Endothelial cell of umbilical vein (primary cell): ENCODE data around the gene RLF. TPM values are rescaled to one million over a fixed set of nuclear protein-coding genes. Genes with fewer than 3 reads are reported as not detected.
A peak's percentile ranks its signal among the peaks of the same experiment; 100 is the strongest.

Experiments used
- BruUV-seq: library from RNA; stranded (reverse); fragments of 400-500 nt; replicated peaks from 2 replicates; lab custom pipeline; 2021; lab: Mats Ljungman, UMichigan
- CTCF ChIA-PET: fragments of 300-600, 350-600 bp; sonication (Branson Sonifier 250); formaldehyde crosslinking; loops from one replicate; lab custom pipeline; 2021; ENCODE audit warnings: antibody characterized with exemption, inconsistent platforms; lab: Charles Lee
- POLR2A ChIA-PET: fragments of 300-600, 350-600 bp; sonication (Branson Sonifier 250); formaldehyde crosslinking; loops from one replicate; lab custom pipeline; 2021; ENCODE audit warnings: antibody characterized with exemption, inconsistent platforms; lab: Charles Lee
- DNase-seq: peaks from one replicate; pipeline ENCODE4 v3.0.0-alpha.2; 2011; ENCODE audit warnings: low read depth, low spot score
- FAIRE-seq: peaks from 2 replicates; lab custom pipeline; 2011; peaks lifted over from hg19 to GRCh38; lab: Jason Lieb, UNC
- H2AFZ ChIP-seq: 2 replicates; pipeline ENCODE4 v1.6.0; 2012; ENCODE audit warnings: low read depth, low read length, control low read depth, inconsistent platforms
- H3K27ac ChIP-seq: 2 replicates; pipeline ENCODE4 v1.5.1; 2011; ENCODE audit warnings: low read depth, mild to moderate bottlenecking, control low read depth, low read length, moderate library complexity; ENCODE audit not compliant: insufficient read depth
- H3K27me3 ChIP-seq, 2 experiments: 2 replicates each; pipeline versions ENCODE4 v1.6.0 to v1.6.1; 2011; ENCODE audit warnings: low read length in 2 of 2, mixed read lengths in 1 of 2; ENCODE audit not compliant: control insufficient read depth in 2 of 2, insufficient read depth in 2 of 2
- H3K36me3 ChIP-seq, 2 experiments: 2 replicates in 1 of 2; 3 replicates in 1 of 2; pipeline ENCODE4 v1.5.1; 2011; ENCODE audit warnings: low read length in 2 of 2, mild to moderate bottlenecking in 1 of 2, moderate library complexity in 1 of 2; ENCODE audit not compliant: control insufficient read depth in 2 of 2, insufficient read depth in 2 of 2; ENCODE audit errors: extremely low read depth in 1 of 2
- H3K4me1 ChIP-seq: 3 replicates; pipeline ENCODE4 v1.5.1; 2011; ENCODE audit warnings: mild to moderate bottlenecking, low read length; ENCODE audit not compliant: control insufficient read depth, insufficient read depth; ENCODE audit errors: extremely low read depth
- H3K4me2 ChIP-seq: 2 replicates; pipeline ENCODE4 v1.6.1; 2011; ENCODE audit warnings: low read length, control low read depth, mixed read lengths; ENCODE audit not compliant: insufficient read depth
- H3K4me3 ChIP-seq, 3 experiments: fragments of 200-600 bp in 1 of 3; sonication (generic), shearing (Covaris generic) in 1 of 3; replicated peaks in 1 of 3; 2 replicates each; pipeline ENCODE4 v1.5.1; 2011 to 2016; ENCODE audit warnings: control low read depth in 3 of 3, low read length in 3 of 3, mild to moderate bottlenecking in 2 of 3, inconsistent platforms in 1 of 3, low read depth in 1 of 3, moderate library complexity in 1 of 3; ENCODE audit not compliant: insufficient read depth in 1 of 3
- H3K79me2 ChIP-seq: 2 replicates; pipeline ENCODE4 v1.6.0; 2012; ENCODE audit warnings: low read length, inconsistent platforms; ENCODE audit not compliant: control insufficient read depth, insufficient read depth
- H3K9ac ChIP-seq: replicated peaks from 2 replicates; pipeline ENCODE3; 2011; ENCODE audit warnings: low read length, control low read depth; ENCODE audit not compliant: insufficient read depth; ENCODE audit errors: extremely low read depth
- H3K9me1 ChIP-seq: replicated peaks from 3 replicates; pipeline ENCODE4 v1.6.0; 2011; ENCODE audit warnings: mild to moderate bottlenecking, low read length; ENCODE audit not compliant: control insufficient read depth, insufficient read depth; ENCODE audit errors: extremely low read depth
- H3K9me3 ChIP-seq: replicated peaks from 2 replicates; pipeline ENCODE4 v1.5.1; 2012; ENCODE audit warnings: low read length, inconsistent platforms; ENCODE audit not compliant: control insufficient read depth, insufficient read depth
- H4K20me1 ChIP-seq: replicated peaks from 2 replicates; pipeline ENCODE3; 2011; ENCODE audit warnings: mild to moderate bottlenecking, low read length; ENCODE audit not compliant: control insufficient read depth, insufficient read depth; ENCODE audit errors: extremely low read depth
- EZH2 ChIP-seq: IDR thresholded peaks from 2 replicates; pipeline ENCODE4 v1.6.1; 2012; ENCODE audit warnings: borderline replicate concordance, low read depth, mild to moderate bottlenecking, moderate library complexity, low read length, inconsistent platforms; ENCODE audit not compliant: severe bottlenecking
- FOS ChIP-seq: IDR thresholded peaks from 2 replicates; pipeline ENCODE4 v1.6.1; 2011; ENCODE audit warnings: mild to moderate bottlenecking, low read length, moderate library complexity, borderline replicate concordance; ENCODE audit not compliant: insufficient read depth
- GATA2 ChIP-seq: IDR thresholded peaks from 2 replicates; pipeline ENCODE4 v1.7.0; 2011; ENCODE audit warnings: low read depth, mild to moderate bottlenecking, moderate library complexity, mixed read lengths, low read length; ENCODE audit not compliant: insufficient read length, insufficient read depth
- JUN ChIP-seq: IDR thresholded peaks from 2 replicates; pipeline ENCODE4 v1.6.1; 2011; ENCODE audit warnings: borderline replicate concordance, low read depth; ENCODE audit not compliant: insufficient read length, insufficient read depth
- MYC ChIP-seq: IDR thresholded peaks from one replicate; pipeline ENCODE4 v1.6.1; 2011; ENCODE audit warnings: mild to moderate bottlenecking, low read depth, low read length
- POLR2A ChIP-seq: IDR thresholded peaks from 2 replicates; pipeline ENCODE4 v1.6.1; 2012; ENCODE audit warnings: low read depth, mild to moderate bottlenecking, control low read depth, low read length
- POLR2AphosphoS5 ChIP-seq: IDR thresholded peaks from 2 replicates; pipeline ENCODE4 v1.6.1; 2012; ENCODE audit warnings: low read depth, mild to moderate bottlenecking, control low read depth, low read length, moderate library complexity; ENCODE audit not compliant: insufficient read depth
- dilution Hi-C: fragments of 300-500 bp; cut with MboI; formaldehyde crosslinking; loops from one replicate; pipeline ENCODE4 v1.15.0; 2019; ENCODE audit warnings: low sequenced_read_pairs; ENCODE audit not compliant: extremely low pct_ligation_motif_present
- intact Hi-C: fragments of 100-400 bp; cut with micrococcal nuclease; formaldehyde crosslinking; loops from one replicate; pipeline ENCODE4 v1.10.0; 2022
- polyA plus RNA-seq, 4 experiments: library from polyadenylated mRNA; depleted of rRNA in 3 of 4; stranded (reverse) in 3 of 4; unstranded in 1 of 4; fragments of >200 nt; gene quantifications; 2 replicates each; pipeline versions ENCODE4 v1.2.1 to v1.2.3, GENCODE V29; 2011 to 2012; ENCODE audit warnings: missing spikeins in 1 of 4
- total RNA-seq: library from RNA; stranded (reverse); gene quantifications from 2 replicates; pipeline ENCODE4 v1.2.3, GENCODE V29; 2021
- TF ChIP-seq, protein P1 (sequence below): IDR thresholded peaks from 2 replicates; pipeline ENCODE4 v1.6.1; 2011; ENCODE audit not compliant: insufficient read depth, insufficient read length
- TF ChIP-seq, protein P2 (sequence below), 2 donors: IDR thresholded peaks; 1 replicate in 1 of 2; 2 replicates in 1 of 2; pipeline ENCODE4 v1.5.1; 2011; ENCODE audit warnings: low read length in 2 of 2, mild to moderate bottlenecking in 2 of 2, moderate library complexity in 2 of 2, control low read depth in 1 of 2, inconsistent platforms in 1 of 2, low read depth in 1 of 2; ENCODE audit not compliant: insufficient read depth in 1 of 2; ENCODE audit errors: extremely low read depth in 1 of 2

Gene RLF
- total and polyA plus RNA-seq, 2 donors (not counting 3 experiments of a cell fraction or from before 2014, with no cell fraction given), result 2.7 to 9.4 TPM

DNA sequence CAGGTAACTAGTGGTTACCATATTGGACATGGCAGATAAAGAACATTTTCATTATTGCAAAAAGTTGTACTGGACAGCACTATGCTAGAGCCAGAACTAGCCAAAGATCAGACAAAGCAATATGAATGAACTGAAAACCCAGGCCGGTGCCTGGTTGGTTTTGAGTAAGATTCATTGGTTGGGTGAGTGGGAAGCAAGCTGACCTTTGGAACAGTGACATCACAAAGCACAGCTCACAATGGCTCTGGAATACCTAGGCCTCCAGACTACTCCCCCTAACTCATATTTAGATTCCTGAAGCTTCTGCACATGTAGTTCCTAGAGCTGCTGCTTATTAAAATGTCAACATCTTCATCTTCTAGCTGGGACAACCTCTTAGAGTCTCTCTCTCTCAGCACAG lies 86.5 kb downstream of the RLF start, which contains the start of gene TMCO2:
Gene TMCO2 (plus strand): TSS at position 283 of the 400 bp plus-strand sequence. CDS start 57 bp downstream, at position 340.
- Histone ChIP-seq H2AFZ (no peak within 1 kb of the TSS), H3K79me2 (no peaks in the 10 kb centered on the region), H3K4me1 (peaks cover 23% of the 10 kb centered on the region), H3K36me3 (no peaks in the 10 kb centered on the region), H3K4me2 (peak within 1 kb of the TSS; percentile 42), H3K9me1 (no peaks in the 10 kb centered on the region), H3K9me3 (no peaks in the 10 kb centered on the region), H4K20me1 (no peaks in the 10 kb centered on the region), H3K27ac (peak within 1 kb of the TSS; percentile 61), H3K9ac (no peak within 1 kb of the TSS), H3K4me3 (no peak within 1 kb of the TSS), H3K27me3 (no peaks in the 10 kb centered on the region)
- ChIA-PET POLR2A (no interaction called here), CTCF (interaction anchor here (1.2 to 1.3 kb wide), 2 partner anchors 10 to 104 kb away, joined by 5 read pairs; partner anchors contain the start of gene ZMPSTE24)
- FAIRE-seq (no peak), DNase-seq (peak; percentile 7)
- BruUV-seq, result no TSS peak
- no peak for TF ChIP-seq POLR2AphosphoS5
- TF ChIP-seq FOS, result no peak
- no peak for TF ChIP-seq GATA2
- no peak for TF ChIP-seq JUN
- TF ChIP-seq, protein P1, sequence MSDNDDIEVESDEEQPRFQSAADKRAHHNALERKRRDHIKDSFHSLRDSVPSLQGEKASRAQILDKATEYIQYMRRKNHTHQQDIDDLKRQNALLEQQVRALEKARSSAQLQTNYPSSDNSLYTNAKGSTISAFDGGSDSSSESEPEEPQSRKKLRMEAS, result no peak
- TF ChIP-seq, protein P2, sequence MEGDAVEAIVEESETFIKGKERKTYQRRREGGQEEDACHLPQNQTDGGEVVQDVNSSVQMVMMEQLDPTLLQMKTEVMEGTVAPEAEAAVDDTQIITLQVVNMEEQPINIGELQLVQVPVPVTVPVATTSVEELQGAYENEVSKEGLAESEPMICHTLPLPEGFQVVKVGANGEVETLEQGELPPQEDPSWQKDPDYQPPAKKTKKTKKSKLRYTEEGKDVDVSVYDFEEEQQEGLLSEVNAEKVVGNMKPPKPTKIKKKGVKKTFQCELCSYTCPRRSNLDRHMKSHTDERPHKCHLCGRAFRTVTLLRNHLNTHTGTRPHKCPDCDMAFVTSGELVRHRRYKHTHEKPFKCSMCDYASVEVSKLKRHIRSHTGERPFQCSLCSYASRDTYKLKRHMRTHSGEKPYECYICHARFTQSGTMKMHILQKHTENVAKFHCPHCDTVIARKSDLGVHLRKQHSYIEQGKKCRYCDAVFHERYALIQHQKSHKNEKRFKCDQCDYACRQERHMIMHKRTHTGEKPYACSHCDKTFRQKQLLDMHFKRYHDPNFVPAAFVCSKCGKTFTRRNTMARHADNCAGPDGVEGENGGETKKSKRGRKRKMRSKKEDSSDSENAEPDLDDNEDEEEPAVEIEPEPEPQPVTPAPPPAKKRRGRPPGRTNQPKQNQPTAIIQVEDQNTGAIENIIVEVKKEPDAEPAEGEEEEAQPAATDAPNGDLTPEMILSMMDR (IDR thresholded peaks at IDR 0.05; ENCODE audit: extremely low read depth in 1 of 2, insufficient read depth in 1 of 2, low read depth in 1 of 2, low read length in 2 of 2), result no peak
- no peak for TF ChIP-seq MYC
- TF ChIP-seq EZH2, result no peak
- TF ChIP-seq POLR2A, result no peak
- dilution Hi-C loops (no loop called here), intact Hi-C loops (no loop called here)
